ENCODE measurements around the gene ATP13A1.

ATP13A1 gene

DNA sequence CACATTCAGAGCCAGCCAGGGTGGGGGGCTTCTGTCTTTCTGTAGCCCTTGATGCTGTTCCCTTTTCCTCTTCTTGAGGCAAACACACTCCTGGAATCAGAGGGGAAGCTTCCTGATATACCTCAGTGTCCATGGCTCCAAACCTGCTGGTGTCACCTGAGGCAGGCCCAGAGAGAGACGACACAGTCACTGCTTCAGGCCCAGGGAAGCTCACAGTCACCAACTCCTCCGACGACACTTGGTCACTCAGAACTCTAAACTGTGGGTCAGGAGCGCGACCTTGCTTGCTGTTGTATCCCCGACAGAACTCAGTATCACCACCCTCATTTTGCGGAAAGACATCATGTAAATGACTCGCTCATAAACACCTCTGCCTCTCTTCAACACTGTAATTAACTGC lies 1.1 kb downstream of the ATP13A1 start:
- no peak for DNase-seq

DNA sequence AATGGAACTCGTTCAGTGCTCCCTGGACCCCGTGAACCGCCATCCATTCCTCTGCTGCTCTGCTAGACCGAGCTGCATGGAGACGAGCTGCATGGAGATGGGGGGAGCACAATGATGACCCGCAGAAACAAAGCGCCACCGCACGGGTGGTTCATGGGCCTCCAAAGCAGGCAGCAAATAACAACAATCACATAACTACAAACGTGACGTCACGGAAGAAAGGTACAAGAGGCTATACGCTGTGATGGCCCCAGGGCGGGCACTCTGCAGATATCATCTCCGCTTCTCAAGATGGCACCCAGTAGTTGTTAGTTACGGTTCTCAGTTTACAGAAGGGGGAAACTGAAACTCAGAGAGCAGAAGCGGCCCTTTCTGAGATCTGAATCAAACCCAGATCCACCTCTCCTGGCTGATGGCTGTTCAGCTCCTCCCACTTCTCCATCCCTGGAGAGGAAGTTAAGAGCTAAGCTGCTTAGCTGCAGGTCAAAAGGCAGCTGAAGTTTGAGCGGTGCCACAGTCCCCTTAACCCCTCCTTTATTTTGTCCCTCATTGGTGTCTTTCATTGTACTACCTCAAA lies 1.7 kb downstream of the ATP13A1 start:
- DNase-seq, result no peak

DNA sequence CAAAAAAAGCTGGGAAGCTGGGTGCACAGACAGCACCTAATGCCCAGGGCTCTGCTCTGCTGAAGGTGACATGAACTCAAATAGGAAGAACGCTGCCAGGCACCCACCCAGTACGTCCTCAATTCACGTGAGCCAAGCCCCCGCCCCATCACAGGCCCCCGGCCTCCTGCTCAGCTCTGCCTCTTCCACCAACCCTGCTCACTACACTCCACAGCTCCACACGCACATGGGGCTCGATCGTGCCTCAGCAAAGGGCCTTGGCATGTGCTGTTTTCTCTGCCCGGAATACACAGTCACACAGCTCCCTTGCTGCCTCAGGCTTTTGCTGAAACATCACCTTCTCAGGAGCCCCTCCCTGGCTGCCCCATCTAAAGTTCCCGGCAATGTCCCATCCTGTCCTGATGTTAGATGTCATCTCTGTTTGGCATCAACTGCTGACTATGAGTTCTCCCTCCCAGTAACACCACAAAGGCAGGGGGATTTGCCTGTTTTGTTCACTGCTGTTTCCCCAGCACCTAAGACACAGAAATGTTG lies 2.3 kb downstream of the ATP13A1 start:
- no peak for DNase-seq

DNA sequence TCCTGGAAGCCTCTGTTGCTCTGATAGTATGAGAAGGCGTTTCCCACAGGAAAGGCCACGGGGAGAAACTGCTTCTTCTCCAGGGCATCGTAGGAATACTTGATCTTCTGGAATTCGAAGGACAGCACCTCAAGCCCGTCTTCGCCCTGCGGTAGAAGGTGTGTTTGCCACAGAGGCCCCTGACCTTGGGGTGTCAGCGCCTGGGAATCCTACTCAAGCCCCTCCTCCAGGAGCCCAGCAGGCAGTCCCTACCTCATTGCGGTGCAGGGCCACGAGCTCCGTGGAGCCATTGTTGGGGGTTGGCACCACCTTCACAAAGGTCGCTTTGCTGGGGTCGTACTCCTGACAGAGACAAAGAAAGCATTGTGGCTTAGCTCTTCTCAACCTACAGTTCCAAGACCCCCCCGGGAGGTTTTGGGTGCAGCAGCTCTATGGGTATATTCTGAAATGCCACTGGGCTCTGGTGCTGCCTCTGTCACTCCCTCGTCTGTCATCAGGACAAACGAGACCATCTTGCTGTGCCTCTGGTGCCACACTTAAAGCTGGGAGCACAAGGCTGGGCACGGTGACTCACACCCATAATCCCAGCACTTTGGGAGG lies 3.7 kb downstream of the ATP13A1 start:
- no peak for DNase-seq

DNA sequence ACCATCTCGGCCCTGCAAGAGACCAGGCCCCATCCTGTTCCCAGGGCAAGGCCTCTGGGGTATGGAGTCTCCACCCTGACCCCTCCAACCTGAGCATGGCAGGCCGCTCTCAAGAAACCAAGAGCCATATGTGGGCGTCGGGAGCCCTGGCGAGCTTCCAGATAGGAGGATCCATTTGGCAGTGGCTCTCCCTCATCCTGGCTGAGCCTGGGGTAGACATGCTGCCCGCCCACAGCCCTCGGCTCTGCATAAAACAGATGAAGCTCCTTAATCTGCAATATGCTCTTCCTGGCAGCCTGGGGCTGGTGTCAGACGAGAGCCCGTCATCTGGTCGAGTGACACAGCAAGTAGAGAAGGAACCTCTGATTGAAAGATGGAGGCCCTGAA lies 6.1 kb downstream of the ATP13A1 start:
- peak; percentile 82 for DNase-seq

DNA sequence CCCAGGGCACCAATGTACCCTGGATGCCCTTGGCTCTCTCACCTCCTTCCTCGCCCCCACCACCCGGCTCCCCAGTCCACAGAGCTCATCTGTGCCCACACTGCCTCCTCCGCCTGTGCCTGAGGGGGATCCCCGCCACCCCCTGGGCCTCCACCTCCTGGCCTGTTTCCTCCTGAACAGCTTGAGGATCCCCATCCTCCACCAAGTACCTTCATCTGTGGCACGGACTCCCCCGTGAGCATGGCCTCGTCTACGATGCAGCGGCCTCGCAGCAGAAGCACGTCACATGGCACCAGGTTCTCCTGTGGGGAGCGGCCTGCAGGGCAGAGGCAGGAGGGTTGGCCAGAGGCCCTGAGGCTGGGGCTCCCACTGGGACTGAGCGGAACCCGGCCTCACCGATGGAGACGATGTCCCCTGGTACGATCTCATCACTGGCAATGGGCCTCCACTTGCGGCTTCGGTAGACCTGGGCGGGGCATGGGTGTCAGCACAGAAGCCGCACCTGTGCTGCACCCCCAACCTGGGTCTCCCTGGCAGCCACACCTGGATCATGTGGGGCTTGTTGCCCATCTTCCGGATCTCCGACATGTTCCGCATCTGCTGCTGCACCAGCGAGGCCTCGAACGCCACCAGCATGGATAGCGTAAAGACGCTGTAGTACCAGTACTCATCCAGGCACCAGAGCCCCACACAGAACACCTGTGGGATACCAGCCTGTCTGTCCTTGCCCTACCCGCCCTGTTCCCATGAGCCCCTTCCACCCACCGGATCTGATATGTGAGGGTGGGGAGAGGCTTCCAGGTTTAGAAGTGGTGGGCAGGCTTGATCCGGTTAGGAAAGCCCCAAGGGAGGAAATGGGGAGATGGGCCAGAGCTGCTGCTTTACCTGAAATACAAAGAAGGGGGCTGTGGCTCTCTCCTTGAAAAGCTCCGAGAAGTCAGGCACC lies 6.8 kb downstream of the ATP13A1 start:
- DNase-seq, result no peak

DNA sequence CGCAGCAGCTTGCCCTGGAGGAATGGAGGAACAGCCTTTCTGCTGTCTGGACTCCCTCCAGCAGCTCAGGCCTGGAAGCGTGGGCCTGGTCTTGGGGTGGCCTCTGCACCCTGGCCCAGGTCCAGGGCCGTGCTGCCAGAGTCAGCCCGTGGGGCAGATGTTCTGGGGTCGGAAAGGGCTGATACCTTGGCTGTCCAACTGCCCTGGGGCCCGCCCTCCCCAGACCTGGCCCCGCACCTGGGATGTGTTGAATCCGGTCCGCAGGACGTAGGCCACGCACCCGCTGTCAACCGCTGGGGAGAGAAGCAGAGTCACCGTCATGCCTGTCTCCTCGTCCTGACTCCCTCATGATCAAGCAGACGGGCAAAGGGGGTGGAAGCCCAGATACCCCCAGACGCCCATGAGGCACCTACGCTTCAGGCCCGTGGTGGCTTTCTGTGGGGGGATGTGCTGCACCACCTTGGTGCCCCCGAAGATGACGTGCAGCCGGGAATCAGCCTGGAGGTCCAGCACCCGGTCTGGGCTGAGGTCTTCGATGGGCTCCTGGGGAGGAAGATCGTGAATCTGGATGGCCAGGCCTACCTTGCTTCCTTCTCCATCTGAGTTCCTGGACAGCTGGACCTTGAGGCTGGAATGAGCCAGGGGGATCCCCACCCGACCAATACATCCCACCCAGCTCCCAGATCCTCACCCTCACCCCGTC lies 7.7 kb downstream of the ATP13A1 start:
- DNase-seq, result no peak

DNA sequence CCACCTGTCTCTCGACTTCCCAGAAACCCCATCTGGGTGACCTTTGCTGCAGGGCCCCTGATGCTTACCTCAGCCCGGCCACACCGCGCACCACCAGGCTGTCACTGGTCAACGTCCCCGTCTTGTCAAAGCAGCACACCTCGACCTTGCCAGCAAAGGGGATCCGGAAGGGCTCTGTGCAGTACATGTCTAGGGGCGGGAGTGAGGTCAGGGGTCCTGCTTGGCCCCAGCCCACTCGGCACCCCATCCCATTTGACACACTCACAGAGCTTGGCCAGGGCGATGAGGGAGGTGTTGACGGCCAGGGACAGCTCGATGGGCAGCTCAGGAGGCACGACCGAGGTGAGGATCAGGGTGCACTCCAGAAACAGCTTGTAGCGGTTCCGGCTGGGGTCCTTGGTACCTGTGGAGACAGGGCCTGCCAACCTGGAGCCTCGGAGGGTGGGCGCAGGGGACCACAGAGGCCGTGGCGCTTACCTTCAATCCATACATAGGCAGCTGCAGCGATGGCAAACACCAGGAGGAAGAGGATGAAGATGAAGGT lies 8.4 kb downstream of the ATP13A1 start:
- no peak for DNase-seq

DNA sequence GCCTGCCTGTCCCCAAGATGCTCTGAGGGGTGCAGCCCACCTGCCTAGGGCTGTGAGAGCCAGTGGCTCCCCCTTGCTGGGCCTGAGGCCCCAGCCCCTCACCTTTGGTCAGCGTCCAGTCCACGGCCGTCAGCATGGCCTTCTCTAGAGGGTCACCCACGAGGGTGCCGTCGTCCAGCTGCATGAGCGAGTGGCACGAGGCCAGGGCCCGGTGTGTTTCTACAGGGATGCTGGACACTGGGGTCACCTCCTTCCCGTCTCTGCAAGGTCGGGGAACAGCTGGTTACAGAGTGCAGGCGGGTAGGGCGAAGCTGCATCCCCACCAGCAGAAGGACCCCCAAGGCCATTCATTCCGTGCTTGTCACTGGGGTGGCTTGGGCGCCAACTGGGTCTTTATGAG lies 9.0 kb downstream of the ATP13A1 start:
- no peak for DNase-seq

DNA sequence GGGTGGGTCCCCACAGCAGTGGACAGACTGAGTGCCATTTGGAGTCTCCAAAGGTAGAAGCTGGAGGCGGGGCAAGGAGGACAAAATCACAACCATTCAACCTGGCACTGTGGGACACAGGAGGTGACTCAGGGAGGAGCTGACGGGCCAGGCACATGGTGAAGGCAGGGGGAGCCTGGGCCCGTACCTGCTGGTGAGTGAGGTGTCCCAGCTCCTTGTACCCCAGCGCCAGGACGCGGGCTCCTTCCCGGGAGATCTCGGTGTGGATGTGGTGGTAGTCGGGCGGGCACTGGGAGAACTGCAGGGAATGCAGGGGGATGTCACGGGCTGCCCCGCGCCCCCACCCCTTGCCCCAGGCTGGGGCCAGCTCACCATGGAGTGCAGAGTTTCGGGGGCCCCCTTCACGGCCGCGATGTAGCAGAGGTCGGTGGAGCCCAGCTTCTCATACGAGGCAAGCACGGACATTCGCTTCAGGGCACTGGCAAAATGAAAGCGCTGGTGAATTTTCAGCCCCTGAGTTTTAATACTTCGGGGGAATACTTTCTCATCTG lies 9.8 kb downstream of the ATP13A1 start:
- DNase-seq, result no peak

DNA sequence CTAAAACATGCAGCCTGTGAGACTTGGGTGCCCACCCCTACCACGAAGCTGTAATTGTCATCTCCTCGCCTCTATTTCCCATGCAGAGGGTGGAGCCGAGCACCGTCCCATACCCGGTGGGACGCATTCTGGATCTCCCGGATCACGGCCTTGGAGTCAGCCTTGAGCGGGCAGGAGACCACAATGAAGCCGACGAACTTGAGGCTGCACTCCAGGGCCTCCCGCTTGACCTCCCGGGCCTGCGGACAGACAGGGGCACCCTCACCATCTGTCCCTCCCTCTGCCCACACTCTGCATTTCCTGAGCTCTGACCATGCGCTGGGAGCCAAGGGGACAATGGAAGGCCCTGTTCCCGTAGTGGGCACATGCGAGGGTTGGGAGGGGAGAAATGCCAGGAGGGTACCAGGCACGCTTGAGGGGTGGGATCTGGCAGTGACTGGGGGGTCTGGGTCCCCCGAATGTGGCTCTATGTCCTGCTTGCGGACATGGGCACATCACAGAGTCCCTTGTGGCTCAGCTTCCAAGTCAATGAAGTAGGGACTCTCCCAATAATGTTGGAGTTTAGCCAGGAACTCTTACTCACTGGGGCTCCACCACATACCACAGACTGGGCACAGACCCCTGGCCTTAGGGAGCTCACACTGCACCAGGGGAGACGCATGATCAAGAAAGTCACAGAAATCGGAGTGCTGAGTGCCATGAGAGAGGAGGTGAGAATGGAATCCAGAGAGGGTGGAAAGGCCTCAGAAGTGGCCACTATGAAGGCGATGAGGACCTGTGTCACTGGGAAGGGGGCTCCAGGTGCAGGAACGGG lies 10.8 kb downstream of the ATP13A1 start:
- no peak for DNase-seq

DNA sequence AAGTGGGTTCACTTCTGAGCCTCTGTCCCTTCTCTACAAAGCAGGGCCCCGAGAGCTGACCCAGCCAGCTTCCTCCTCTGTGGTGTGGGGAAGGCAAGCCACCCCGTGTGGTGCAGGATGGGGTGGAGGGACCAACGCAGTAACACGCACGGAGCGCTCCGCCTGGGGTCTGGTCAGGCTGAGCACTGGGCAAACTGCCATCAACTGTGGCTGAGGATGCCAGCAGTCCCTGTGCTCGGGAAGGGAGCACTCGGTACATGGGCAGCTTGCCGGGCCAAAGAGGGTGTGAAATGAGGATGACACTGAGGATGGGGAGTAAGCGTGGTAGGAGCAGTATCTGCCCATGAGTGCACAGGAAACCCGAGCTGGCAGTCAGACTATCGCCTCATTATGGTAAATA lies 12.4 kb downstream of the ATP13A1 start:
- no peak for DNase-seq

DNA sequence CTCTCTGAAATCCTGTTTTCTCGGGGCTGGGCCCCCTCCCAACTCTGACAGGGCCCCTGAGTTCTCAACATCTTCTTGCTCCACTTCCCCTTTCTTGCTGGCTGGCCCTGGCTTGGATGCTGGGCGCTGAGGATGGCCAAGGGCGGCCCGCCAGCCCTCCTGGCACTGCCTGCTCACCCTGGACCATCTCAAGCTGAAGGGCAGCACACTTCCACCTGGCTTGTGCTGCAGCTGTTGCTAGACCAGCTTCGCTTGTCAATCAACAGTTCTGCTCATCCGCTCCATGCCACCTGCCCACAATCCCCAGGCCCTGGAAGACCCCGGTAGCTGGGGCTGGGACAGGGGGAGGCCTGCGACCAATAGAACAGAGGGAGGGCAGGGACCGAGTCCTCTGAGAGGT lies 13.1 kb downstream of the ATP13A1 start:
- DNase-seq, result no peak

DNA sequence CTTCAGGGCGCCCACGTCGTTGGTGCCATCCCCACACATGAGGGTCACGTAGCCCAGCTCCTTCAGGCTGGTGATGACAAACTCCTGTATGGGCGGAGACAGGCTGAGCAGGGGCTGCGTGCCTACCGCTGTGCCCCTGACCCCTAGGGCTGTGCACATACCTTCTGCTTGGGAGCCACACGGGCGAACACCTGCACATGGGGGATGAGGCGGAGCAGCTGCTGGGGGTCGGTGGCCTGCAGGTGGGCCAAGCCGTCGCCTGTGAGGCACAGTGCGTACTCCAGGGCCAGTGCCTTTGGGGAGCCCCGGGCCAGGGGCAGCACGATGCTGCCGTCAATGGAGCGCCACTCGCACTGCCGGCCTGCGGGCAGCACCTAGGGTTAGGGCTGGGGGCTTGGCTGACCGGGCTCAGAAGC lies 13.9 kb downstream of the ATP13A1 start:
- no peak for DNase-seq

DNA sequence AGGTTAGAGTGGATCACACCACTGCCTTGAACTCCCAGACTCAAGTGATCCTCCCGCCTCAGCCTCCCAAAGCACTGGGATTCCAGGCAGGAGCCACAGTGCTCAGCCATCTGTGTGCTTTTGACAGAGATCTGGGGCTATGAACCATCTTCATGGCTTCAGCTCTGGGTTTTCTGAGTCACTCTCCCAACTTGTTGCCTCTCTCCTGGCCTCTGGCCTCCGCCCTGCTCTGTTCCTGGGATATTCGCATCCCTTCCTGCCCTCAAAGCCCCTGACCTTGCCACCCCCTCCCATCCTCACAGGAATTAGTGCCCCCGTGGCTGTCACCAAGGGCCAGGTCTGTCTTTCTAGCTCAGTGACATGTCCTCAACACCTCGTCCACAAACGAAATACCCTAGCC lies 14.3 kb downstream of the ATP13A1 start:
- no peak for DNase-seq

DNA sequence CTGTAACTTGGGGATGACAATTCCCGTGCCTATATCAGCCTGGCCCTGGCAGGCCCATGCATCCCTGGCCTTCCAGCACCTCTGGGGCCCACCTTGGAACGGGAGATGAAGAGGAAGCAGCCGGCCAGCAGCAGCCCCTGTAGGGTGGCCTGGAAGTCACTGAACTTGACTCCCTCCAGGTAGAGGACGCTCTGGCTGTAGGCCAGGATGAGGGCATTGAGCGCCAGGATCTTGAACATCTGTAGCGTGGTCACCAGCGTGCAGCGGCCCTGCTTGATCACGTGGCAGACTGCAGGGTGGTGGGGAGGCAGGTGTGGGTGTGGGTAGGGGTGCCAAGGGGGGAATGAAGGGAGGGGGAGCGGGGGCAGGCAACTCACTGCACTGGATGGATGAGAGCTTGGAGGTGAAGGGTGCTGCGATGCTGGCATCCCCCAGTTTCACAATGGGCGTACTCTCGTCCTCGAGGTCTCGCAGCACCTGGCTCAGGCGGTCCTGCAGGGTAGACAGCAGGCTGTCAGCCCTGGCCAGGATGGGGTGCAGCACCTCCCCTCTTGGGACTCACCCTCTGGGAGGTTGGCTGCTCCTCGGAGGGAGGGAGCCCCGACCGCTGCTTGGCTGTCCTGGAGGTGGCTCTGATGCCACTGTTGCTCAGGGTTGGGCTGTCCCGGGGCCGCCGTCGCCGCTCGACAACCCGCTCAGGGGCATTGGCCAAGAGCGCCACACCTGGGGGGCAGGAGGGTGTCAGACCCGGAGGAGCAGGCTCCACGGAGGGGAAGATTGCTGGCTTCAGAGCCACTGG lies 16.2 kb downstream of the ATP13A1 start:
- no peak for DNase-seq

DNA sequence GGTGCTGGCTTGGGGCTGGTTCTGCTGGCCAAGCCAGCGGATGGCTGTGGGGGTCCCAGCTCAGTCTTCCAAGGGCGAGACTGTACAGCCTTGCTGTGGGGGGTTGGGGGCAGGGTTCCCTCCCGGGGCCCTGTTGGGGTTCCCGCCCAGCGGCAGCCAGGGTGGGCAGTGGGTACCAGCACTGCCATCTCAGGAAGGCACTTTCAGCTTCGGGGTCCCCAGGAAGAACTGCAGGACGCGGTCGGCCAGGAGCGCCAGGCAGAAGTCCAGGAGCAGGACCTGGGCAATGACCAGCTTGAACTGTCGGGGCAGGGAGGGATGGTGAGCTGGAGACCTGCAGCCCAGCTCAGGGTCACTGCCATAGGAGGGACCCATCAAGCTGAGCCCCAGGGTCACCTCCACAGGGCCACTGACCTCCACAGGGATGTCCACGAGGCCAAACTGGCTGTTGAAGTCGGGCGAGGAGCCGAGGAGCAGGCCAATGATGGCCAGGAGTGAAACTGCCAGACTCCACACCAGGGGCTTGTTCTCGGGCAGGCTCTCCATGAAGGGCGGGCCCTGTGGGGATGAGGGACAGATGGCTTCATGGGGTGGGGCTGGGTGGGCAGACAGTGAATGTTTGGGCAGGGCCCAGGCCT lies 18.1 kb downstream of the ATP13A1 start:
- no peak for DNase-seq

DNA sequence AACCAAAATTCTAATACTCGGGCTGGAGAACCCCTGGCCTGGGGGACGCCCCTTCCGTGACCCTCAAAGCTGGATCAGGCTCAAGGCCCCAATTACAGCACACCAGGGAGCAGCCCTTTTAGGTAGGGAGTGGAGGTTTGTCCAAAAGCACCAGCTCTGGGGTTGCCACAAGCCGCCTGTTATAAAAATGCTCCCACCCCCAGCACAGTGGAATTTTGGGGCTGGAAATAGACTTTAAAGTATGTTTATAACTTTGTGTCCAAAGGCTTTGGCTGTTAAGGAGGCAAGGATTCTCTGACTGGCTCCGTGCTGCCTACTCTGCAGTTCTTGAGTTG lies 19.5 kb downstream of the ATP13A1 start:
- no peak for DNase-seq

DNA sequence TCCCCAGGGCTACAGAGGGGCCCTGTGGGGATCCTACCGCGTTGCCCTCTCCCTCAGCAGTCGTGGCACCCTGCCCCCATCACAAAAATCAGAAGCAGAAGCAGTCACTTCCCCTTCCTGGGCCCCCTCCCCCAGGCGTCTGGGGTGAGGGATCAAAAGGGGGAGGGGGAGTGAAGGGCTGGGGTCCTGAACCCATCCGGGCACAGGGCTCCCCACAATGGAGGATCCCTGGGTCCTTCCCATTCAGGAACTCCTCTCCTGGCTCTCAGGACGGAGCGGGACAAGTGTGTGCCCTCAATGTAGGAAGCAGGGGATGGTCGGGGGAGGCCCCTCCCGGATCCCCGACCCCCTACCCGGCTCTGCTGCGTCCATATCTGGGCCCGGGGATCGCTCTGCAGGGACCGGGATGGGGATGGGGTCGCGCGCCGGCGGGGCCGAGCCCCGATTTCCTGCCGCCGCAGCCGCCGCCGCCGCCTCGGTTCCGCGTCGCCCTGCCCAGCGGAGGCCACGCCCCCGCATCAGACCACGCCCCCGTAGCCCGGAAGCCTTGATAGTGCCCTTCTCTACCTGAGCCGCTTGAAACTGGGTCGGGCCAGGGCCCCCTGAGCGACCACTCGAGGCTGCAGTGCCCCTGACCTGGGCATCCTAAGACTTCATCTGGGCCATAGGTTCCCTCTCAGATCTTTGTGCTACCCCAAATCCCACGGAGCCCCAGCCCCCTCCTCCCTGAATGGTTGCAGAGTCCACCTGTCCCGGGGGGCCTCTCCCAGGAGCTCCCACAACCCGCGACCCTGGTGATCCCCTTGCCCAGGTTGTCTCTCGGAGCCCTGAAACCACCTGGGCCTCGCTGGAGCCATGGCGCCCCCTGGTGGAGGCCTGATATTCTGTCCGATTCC lies 20.1 kb downstream of the ATP13A1 start, which contains the start of gene GMIP:
Gene GMIP, minus strand, starts transcription at position 500 of the 896 bp plus-strand sequence. Its CDS starts 128 bp downstream, at position 372.
- peak; percentile 75 for DNase-seq

All from NCI-H2171 treated with DMSO at 0.1 percent for 48 hours (cell line).